DMS 273 (cell line): ENCODE measurements around the gene NT5M.

Experiments used
- DNase-seq: peaks from one replicate; lab custom pipeline; 2025; ENCODE audit not compliant: unreplicated experiment; lab: John Stamatoyannopoulos, UW

NT5M gene

GRCh38 chr17:17343160-17343735 is 40.1 kb downstream of the NT5M start:
- no peak for DNase-seq

GRCh38 chr17:17343896-17344506 is 40.8 kb downstream of the NT5M start:
- no peak for DNase-seq

- no peak for DNase-seq
Observed at GRCh38 chr17:17344507-17345293, 41.5 kb downstream of the NT5M start.

- DNase-seq, result no peak
Observed at GRCh38 chr17:17345294-17345597, 42.1 kb downstream of the NT5M start.

- no peak for DNase-seq
Observed at GRCh38 chr17:17345686-17346427, 42.7 kb downstream of the NT5M start.

- no peak for DNase-seq
Observed at GRCh38 chr17:17346428-17347233, 43.5 kb downstream of the NT5M start.

DNA sequence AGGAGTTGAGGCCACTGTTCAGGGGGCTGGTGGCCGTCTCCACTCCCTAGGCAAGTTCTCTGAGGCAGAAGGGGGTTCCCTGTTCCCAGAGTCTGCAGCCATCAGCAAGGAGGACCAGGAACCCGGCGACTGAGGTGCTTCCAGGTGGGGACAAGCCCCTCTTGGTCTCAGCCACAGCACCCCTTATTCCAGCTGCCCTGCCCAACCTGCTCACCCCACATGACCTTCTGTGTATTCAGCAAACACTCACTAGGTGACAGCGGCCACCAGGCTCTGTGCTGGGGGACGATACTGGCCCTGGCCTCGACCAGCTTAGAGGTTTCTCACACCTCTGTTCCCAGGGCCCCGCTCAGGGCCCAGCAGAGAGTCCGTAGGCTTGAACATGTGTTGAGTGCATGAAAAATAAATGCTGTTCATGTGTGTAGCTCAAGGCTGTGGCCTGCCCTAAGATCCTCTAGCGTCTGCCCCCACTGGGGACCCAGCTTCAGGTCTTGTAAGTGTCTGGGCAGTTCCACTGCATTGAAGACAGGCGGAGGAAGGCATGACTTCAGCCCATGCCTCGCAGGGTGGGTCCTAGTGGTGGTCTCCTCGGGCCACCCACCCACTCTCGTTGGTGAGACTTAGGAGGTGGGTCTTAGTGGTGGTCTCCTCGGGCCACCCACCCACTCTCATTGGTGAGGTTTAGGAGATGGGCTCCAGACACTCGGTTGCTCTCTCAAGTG is 44.2 kb downstream of the NT5M start:
- no peak for DNase-seq

DNA sequence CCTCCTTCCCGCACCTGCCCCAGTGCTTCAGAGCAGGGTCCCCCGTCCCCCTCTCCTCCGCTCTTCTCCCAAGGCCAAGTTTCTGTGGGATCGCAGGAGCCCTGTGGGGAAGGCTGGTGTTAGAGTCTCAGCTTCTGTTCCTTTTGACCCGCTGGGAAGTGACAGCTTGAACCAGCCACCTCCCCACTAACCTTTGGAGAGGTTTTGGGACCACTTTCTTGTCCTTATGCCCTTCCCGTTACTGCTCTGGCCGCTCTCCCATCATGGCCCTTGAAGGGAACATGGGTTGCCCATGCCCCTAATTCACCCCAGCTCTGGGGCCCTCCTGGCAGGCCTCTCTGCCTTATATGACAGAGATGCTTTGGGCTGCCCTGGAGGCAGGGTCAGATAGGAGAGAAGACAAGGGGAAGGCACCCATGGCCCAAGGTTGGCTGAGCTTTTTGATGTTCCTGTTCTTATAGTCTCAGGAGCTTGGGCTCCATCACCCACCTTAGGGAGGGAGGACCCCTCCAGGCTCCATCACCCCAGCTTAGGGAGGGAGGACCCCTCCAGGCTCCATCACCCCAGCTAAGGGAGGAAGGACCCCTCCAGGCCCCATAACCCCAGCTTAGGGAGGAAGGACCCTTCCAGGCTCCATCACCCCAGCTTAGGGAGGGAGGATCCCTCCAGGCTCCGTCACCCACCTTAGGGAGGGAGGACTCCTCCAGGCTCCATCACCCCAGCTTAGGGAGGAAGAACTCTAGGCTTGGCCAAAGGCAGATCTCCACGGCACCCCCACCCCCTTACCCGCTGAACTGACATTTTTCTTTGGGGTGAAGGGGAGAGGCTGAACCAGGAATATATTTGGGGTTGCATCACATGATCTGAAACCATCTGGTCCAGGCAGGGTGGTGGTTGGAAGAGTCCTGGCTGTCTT is 45.0 kb downstream of the NT5M start:
- no peak for DNase-seq

DNA sequence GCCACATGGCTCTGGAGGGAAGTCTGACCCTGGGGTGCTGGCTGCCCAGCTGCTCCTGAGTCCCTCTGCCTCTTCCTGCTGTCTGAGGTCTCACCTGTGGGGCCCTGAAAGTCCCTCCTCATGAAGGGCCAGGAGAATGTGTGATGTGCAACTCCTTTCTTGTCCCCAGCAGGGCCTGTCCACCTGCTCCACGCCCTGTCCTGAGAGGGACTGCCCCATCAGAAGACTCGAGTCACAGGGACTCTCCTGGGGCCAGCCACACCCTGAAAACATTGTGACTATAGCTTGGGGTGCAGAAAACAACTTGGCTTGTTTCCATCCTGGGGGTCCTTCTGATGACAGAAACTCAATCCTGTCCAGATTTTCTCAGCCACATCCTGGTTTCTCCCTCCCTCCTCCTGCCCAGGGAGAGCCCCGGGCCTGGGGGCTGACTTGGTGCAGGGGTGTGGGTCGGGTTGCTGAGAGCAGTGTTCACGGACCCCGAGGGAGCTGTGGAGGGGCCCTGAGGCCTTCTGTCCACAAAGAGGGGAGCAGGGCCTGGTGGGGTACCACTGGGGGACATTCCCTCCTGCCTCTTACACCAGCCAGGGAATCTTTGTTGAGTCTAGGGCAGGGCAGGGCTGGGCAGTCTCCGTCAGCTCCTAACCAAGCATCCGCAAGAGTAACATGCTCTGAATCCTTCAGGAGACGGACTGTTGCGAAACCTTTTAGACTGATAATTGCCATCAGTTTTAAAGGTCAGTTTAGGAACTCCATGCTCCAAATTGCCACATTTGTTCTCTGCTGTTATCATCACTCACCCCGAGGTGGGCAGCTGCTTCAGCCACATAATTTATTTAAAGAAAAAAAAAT is 45.9 kb downstream of the NT5M start:
- DNase-seq, result no peak

DNA sequence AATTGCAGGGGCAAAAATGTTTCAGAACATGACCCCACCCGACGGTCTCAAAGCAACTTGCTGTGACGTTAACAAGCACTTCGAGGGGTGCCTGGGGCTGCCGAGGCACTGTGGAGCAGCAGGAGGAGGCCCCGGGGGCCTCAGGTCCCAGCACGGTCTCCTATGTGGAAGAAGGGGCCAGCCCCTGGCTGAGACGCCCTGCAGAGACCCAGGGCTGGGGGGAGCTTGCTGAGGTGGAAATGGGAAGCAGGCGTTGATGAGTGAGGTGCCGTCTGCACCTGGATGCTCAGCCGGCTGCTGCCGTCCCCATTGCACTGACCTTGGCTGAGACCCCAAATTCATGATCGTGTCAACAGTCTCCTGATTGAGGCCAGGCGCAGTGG is 46.5 kb downstream of the NT5M start:
- DNase-seq, result no peak

- DNase-seq, result no peak
Observed at GRCh38 chr17:17350491-17351355, 47.5 kb downstream of the NT5M start.

DNA sequence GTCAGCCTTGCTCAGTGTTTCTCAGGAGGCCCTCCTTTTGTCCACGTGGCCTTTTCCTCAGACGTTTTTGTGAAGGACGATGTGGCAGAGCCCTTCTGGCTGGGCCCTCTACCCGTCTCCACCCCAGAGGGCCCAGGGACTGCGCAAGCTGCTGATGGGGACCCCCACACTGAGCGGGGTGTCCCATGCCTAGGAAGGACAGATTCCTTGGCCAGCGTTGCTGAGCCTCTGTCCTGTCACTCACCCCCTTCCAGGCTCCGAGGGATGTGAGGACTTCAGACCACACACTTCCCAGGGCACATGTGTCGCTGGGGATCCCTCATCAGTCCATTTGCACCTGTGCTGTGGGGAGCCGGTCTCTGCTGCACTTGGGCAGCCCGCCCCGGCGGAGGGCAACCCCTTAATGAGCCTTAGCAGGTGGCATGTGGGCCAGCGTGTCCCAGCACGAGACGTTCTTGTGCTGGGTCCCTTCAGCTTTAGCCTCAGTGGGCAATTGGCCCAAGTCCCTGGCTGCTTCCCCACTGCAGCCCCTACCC is 48.3 kb downstream of the NT5M start:
- no peak for DNase-seq

DNA sequence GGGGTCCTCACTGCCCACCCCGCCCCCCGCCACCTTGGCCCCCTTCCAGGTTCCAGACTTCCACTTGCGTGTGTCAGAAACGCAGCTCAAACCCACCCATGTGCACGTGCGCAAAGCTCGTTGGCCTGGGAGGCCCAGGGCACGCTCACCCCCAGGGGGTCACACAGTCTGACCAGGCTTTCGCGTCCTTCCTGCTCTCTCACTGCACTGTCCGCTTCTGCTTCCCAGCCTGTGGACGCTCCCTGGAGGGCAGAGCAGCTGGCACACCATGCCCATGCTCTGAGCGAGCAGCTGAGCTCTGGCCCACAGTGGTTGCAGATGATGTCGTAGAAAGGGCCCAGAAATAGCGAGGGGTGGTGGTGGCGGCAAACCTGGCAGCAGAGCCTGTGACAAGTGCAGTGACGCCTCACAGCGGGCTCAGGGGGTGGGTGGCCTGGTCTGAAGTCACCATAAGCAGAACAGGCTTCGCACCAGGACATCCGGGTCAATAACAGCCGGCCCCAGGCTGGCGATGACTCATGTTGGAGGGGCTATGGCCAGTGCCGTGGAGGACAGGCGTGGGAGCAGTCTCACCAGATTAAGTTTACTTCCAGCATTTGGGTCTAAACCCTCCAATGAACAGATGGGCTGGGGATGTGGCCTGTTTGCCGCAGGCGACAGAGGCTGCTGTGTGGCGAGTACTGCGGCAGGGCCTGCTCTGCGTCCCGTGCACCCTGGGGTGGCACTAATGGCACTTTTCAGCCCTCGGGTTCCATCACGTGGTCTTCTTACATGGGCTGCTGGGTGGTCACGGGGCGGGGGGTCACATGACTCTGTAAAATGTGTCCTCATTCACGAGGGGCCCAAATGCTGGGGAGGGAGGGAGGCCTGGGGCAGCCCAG is 49.0 kb downstream of the NT5M start:
- DNase-seq, result peak; percentile 58

GRCh38 chr17:17352836-17353624 is 49.9 kb downstream of the NT5M start:
- DNase-seq, result no peak

GRCh38 chr17:17353625-17354484 is 50.7 kb downstream of the NT5M start:
- no peak for DNase-seq
